Kidney (tissue), 14 donors: ENCODE results near the gene CRTAC1. TPM values are rescaled to one million over a fixed set of nuclear protein-coding genes. Genes with fewer than 3 reads are reported as not detected.

ENCODE experiments used
- DNase-seq, 5 donors: peaks; one replicate each; pipeline ENCODE4 v3.0.0-alpha.2; 2013 to 2020
- FAIRE-seq: peaks from 2 replicates; lab custom pipeline; 2012; peaks lifted over from hg19 to GRCh38; lab: Jason Lieb, UNC
- H3K27ac ChIP-seq, 2 donors: one replicate each; pipeline ENCODE4 v1.7.0; 2013; ENCODE audit warnings: low read depth in 2 of 2, low read length in 2 of 2, inconsistent platforms in 1 of 2
- H3K27me3 ChIP-seq: one replicate; pipeline ENCODE4 v1.7.1; 2013; ENCODE audit warnings: low read length, inconsistent platforms; ENCODE audit not compliant: control insufficient read depth, insufficient read depth
- H3K36me3 ChIP-seq, 3 donors: one replicate each; pipeline versions ENCODE4 v1.7.0 to v1.7.1; 2013; ENCODE audit warnings: low read length in 3 of 3, control low read depth in 1 of 3, inconsistent platforms in 1 of 3; ENCODE audit not compliant: insufficient read depth in 3 of 3, control insufficient read depth in 2 of 3
- H3K4me1 ChIP-seq, 3 donors: one replicate each; pipeline versions ENCODE4 v1.7.0 to v1.7.1; 2013; ENCODE audit warnings: low read length in 3 of 3, inconsistent platforms in 1 of 3, low read depth in 1 of 3; ENCODE audit not compliant: control insufficient read depth in 2 of 3, insufficient read depth in 2 of 3
- H3K4me3 ChIP-seq, 3 donors: one replicate each; pipeline versions ENCODE4 v1.7.0 to v1.8.1; 2013; ENCODE audit warnings: low read length in 3 of 3, control low read depth in 1 of 3, inconsistent platforms in 1 of 3
- H3K9ac ChIP-seq, 3 donors: one replicate each; pipeline versions ENCODE4 v1.7.0 to v1.7.1; 2013; ENCODE audit warnings: low read length in 3 of 3, control low read depth in 1 of 3, inconsistent platforms in 1 of 3
- H3K9me3 ChIP-seq, 3 donors: one replicate each; pipeline versions ENCODE4 v1.7.0 to v1.7.1; 2013; ENCODE audit warnings: low read length in 3 of 3, control low read depth in 1 of 3, inconsistent platforms in 1 of 3; ENCODE audit not compliant: control insufficient read depth in 2 of 3, insufficient read depth in 1 of 3
- intact Hi-C: fragments of 100-400 bp; cut with DNase I; formaldehyde crosslinking; loops from one replicate; pipeline ENCODE4 v1.11.1; 2022
- polyA plus RNA-seq: library from polyadenylated mRNA; stranded (reverse); fragments of 350-450 nt; fragmentation: Illumina TruSeq; extraction: RNeasy Lipid Tissue Mini Kit (QIAGEN cat#74804); gene quantifications from one replicate; pipeline ENCODE4 v1.2.3, GENCODE V29; 2014; ENCODE audit warnings: low read depth, low replicate concordance; ENCODE audit not compliant: insufficient read depth
- total RNA-seq: library from RNA; stranded (reverse); fragmentation: NEBNext Ultra II Directional; extraction: Animal tissue kit (Norgen Biotek cat#: 25700); gene quantifications from one replicate; pipeline ENCODE4 v1.2.1, GENCODE V29; 2021
- TF ChIP-seq, protein P1 (sequence below): IDR thresholded peaks from 3 replicates; pipeline ENCODE4 v1.5.1; 2012; ENCODE audit warnings: mild to moderate bottlenecking, moderate library complexity, borderline replicate concordance; ENCODE audit not compliant: insufficient read depth; ENCODE audit errors: extremely low read depth
- donor health status: control.
- donor health status: control.
- donor health status: control.
- donor health status: control.
- donor health status: control.
- donor health status: DM: yes; HTN: yes; CAD: no.
- donor health status: Normal renal cell carcinoma (clear cell type).

The CRTAC1 gene
- total and polyA plus RNA-seq, 2 donors from 2014 or later, result 6.1 to 7.2 TPM

DNA sequence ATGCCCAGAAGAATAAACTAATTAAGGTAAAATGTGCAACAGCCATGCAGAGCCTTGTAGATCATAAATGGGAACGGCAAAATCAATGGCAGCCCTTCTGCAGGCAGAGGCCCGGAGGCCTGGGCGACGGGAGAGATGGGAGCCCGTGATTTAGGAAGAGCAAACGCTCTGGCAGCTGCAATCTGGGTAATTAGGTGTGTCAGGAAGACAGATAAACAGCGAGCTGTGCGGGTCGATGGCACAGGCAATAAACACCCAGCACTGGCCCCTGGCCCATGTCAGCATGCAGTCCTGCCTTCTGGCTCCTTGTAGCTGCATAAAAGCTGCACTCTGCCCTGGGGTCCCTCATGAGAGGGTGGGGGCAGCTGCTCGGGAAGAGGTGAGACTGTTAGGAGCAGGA, 102.8 kb downstream of the CRTAC1 start:
- Histone ChIP-seq H3K4me1 (no peaks in the 10 kb centered on the region), H3K36me3 (no peaks in the 10 kb centered on the region), H3K27me3 (no peaks in the 10 kb centered on the region), H3K9ac (no peak overlapping the region), H3K4me3 (no peak overlapping the region), H3K27ac (no peak overlapping the region), H3K9me3 (no peaks in the 10 kb centered on the region)
- TF ChIP-seq, protein P1, sequence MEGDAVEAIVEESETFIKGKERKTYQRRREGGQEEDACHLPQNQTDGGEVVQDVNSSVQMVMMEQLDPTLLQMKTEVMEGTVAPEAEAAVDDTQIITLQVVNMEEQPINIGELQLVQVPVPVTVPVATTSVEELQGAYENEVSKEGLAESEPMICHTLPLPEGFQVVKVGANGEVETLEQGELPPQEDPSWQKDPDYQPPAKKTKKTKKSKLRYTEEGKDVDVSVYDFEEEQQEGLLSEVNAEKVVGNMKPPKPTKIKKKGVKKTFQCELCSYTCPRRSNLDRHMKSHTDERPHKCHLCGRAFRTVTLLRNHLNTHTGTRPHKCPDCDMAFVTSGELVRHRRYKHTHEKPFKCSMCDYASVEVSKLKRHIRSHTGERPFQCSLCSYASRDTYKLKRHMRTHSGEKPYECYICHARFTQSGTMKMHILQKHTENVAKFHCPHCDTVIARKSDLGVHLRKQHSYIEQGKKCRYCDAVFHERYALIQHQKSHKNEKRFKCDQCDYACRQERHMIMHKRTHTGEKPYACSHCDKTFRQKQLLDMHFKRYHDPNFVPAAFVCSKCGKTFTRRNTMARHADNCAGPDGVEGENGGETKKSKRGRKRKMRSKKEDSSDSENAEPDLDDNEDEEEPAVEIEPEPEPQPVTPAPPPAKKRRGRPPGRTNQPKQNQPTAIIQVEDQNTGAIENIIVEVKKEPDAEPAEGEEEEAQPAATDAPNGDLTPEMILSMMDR, result no peak
- DNase-seq (no peak), FAIRE-seq (no peak)
- intact Hi-C loops, result no loop called here

DNA sequence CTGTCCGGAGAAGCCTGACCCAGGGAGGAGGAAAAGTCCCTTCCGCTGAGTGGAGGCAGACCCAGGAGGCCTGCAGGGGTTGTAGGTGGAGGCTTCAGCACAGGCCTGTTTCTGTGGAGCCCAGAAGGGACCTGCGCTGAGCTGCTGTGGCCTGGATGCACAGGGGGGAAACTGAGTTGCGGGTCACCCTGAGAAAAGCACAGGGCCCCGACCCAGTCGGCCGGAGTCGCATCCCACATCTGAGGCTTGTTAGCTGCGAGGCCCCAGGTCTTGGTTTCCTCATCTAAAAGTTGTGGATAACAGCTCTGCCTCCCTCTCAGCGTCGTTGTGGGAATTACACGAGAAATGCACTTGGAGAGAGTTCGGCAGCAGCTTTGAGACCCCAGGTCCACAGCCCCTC, 104.4 kb downstream of the CRTAC1 start:
- no peaks in the 10 kb centered on the region for H3K9me3 ChIP-seq
- H3K9ac ChIP-seq, result no peak overlapping the region
- H3K27me3 ChIP-seq, result no peaks in the 10 kb centered on the region
- no peaks in the 10 kb centered on the region for H3K36me3 ChIP-seq
- TF ChIP-seq, protein P1, result no peak
- intact Hi-C loops, result no loop called here
- no peak overlapping the region for H3K4me3 ChIP-seq
- H3K27ac ChIP-seq, result no peak overlapping the region
- FAIRE-seq (no peak), DNase-seq (peak in 1 of 5 donors; percentile 62)
- H3K4me1 ChIP-seq, result no peaks in the 10 kb centered on the region

DNA sequence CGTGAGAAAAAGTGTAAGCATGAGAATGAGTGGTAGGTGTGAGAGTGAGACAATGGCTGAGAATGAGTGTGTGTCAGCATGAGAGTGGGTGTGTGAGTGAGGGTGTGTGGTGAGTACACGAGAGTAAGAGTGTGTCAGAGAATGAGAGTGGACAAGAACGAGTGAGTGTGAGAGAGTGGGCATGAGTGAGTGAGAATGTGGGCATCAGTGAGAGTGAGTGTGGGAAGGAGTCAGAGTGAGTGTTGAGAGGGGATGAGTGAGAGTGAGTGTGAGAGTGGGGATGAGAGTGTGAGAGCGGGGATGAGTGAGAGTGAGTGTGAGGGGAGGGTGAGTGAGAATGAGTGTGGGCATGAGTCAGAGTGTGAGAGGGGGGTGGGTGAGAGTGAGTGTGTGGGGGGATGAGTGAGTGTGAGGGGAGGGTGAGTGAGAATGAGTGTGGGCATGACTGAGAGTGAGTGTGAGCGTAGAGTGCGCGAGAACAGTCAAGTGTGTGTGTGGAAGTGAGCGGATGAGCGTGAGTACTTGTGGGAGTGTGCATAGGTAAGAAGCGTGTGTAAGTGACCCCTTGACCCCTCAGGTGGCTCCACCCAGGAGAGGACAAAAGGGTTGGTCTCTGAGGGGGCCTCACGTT, 105.0 kb downstream of the CRTAC1 start:
- H3K4me1 ChIP-seq, result no peaks in the 10 kb centered on the region
- TF ChIP-seq, protein P1, result no peak
- no peak overlapping the region for H3K4me3 ChIP-seq
- intact Hi-C loops, result no loop called here
- no peak for FAIRE-seq
- H3K9ac ChIP-seq, result no peak overlapping the region
- no peaks in the 10 kb centered on the region for H3K36me3 ChIP-seq
- DNase-seq, result no peak
- H3K27ac ChIP-seq, result no peak overlapping the region
- no peaks in the 10 kb centered on the region for H3K27me3 ChIP-seq
- no peaks in the 10 kb centered on the region for H3K9me3 ChIP-seq

DNA sequence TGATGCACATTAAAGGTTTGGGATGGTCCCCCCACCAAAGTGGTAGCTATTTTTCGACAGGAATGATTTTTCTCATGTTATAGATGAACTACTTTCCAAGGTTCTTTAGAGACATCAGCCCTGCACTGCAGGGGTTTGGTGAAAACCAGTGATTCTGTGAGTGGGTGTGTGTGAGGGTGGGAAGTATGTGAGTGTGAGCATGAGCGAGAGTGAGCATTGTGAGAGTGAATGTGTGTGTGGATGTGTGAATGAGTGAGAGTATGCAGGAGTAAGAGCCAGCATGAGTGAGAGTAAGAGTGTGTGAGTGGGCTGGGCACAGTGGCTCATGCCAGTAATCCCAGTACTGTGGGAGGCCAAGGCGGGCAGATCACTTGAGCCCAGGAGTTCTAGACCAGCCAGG, 105.7 kb downstream of the CRTAC1 start:
- TF ChIP-seq, protein P1, result no peak
- no peaks in the 10 kb centered on the region for H3K4me1 ChIP-seq
- intact Hi-C loops, result no loop called here
- DNase-seq (no peak), FAIRE-seq (no peak)
- H3K9ac ChIP-seq, result no peak overlapping the region
- H3K9me3 ChIP-seq, result no peaks in the 10 kb centered on the region
- no peak overlapping the region for H3K27ac ChIP-seq
- H3K4me3 ChIP-seq, result no peak overlapping the region
- H3K27me3 ChIP-seq, result no peaks in the 10 kb centered on the region
- H3K36me3 ChIP-seq, result no peaks in the 10 kb centered on the region
